IMR-90 (cell line): ENCODE results near the gene EIF6. TPM values are rescaled to one million over a fixed set of nuclear protein-coding genes. Genes with fewer than 3 reads are reported as not detected.

Experiments
- ATAC-seq: fragments of 200-7000 bp; cut with Tn5 transposase; 2 replicates; pipeline ENCODE4 v1.9.1; 2020; ENCODE audit warnings: low read depth, mild to moderate bottlenecking, moderate library complexity
- BruUV-seq: library from RNA; stranded (reverse); fragments of 400-500 nt; replicated peaks from 2 replicates; lab custom pipeline; 2021; lab: Mats Ljungman, UMichigan
- CTCF ChIA-PET: fragments of 300-600 bp; formaldehyde crosslinking; extraction: SDS; loops from one replicate; lab custom pipeline; 2021; ENCODE audit warnings: antibody characterized with exemption; lab: Yijun Ruan, JAX
- POLR2A ChIA-PET: fragments of 300-600 bp; sonication (Branson Sonifier 250); formaldehyde crosslinking; loops from one replicate; lab custom pipeline; 2022; ENCODE audit warnings: antibody characterized with exemption; ENCODE audit not compliant: unreplicated experiment; lab: Charles Lee
- DNase-seq: peaks from one replicate; pipeline ENCODE4 v3.0.0; 2013
- H2AFZ ChIP-seq: replicated peaks from 2 replicates; pipeline ENCODE3; 2013; ENCODE audit warnings: low read length, mild to moderate bottlenecking; ENCODE audit not compliant: poor library complexity
- H2AK5ac ChIP-seq: 2 replicates; pipeline ENCODE4 v1.6.1; 2013; ENCODE audit warnings: low read depth, low read length, inconsistent platforms
- H2AK9ac ChIP-seq: replicated peaks from 2 replicates; pipeline ENCODE3; 2013; ENCODE audit warnings: mild to moderate bottlenecking, low read depth, low read length, moderate library complexity; ENCODE audit not compliant: poor library complexity
- H2BK120ac ChIP-seq: 2 replicates; pipeline ENCODE4 v1.6.1; 2013; ENCODE audit warnings: low read depth, low read length, inconsistent platforms
- H2BK15ac ChIP-seq: 3 replicates; pipeline ENCODE4 v1.6.1; 2013; ENCODE audit warnings: low read depth, low read length, inconsistent platforms
- H2BK20ac ChIP-seq: 2 replicates; pipeline ENCODE4 v1.6.1; 2013; ENCODE audit warnings: low read depth, mild to moderate bottlenecking, inconsistent platforms, low read length, moderate library complexity
- H2BK5ac ChIP-seq: 2 replicates; pipeline ENCODE4 v1.6.1; 2013; ENCODE audit warnings: mild to moderate bottlenecking, low read depth, low read length, inconsistent platforms; ENCODE audit not compliant: poor library complexity, severe bottlenecking
- H3K14ac ChIP-seq: replicated peaks from 2 replicates; pipeline ENCODE4 v1.6.1; 2013; ENCODE audit warnings: low read depth, low read length, inconsistent platforms
- H3K18ac ChIP-seq: 2 replicates; pipeline ENCODE4 v1.6.1; 2013; ENCODE audit warnings: low read depth, low read length, control low read depth
- H3K23ac ChIP-seq: 2 replicates; pipeline ENCODE4 v1.6.1; 2013; ENCODE audit warnings: low read depth, low read length, inconsistent platforms
- H3K27ac ChIP-seq: 2 replicates; pipeline ENCODE4 v1.5.1; 2013; ENCODE audit warnings: mild to moderate bottlenecking, control low read depth, low read length; ENCODE audit not compliant: insufficient read depth
- H3K27me3 ChIP-seq: 2 replicates; pipeline ENCODE4 v1.6.1; 2013; ENCODE audit warnings: low read length; ENCODE audit not compliant: control insufficient read depth, insufficient read depth
- H3K36me3 ChIP-seq: 2 replicates; pipeline ENCODE4 v1.6.1; 2013; ENCODE audit warnings: low read length, mixed read lengths; ENCODE audit not compliant: control insufficient read depth, insufficient read depth
- H3K4ac ChIP-seq: 2 replicates; pipeline ENCODE4 v1.6.1; 2013; ENCODE audit warnings: low read depth, low read length, inconsistent platforms
- H3K4me1 ChIP-seq: 2 replicates; pipeline ENCODE4 v1.6.1; 2013; ENCODE audit warnings: low read length, mixed read lengths; ENCODE audit not compliant: control insufficient read depth, insufficient read depth
- H3K4me2 ChIP-seq: 2 replicates; pipeline ENCODE4 v1.6.1; 2013; ENCODE audit warnings: low read depth, mild to moderate bottlenecking, control low read depth, low read length, moderate library complexity
- H3K4me3 ChIP-seq: 2 replicates; pipeline ENCODE4 v1.5.1; 2013; ENCODE audit warnings: low read depth, mild to moderate bottlenecking, control low read depth, low read length, moderate library complexity; ENCODE audit not compliant: insufficient read depth
- H3K56ac ChIP-seq: 2 replicates; pipeline ENCODE4 v1.6.1; 2013; ENCODE audit warnings: low read length, inconsistent platforms; ENCODE audit not compliant: insufficient read depth; ENCODE audit errors: extremely low read depth
- H3K79me1 ChIP-seq, 2 experiments: 2 replicates each; pipeline ENCODE4 v1.6.1; 2013; ENCODE audit warnings: low read length in 2 of 2, inconsistent platforms in 1 of 2, low read depth in 1 of 2
- H3K9ac ChIP-seq: 2 replicates; pipeline ENCODE4 v1.6.1; 2013; ENCODE audit warnings: low read depth, low read length, control low read depth
- H3K9me1 ChIP-seq: 2 replicates; pipeline ENCODE4 v1.6.1; 2013; ENCODE audit warnings: low read length, inconsistent platforms; ENCODE audit not compliant: insufficient read depth
- H3K9me3 ChIP-seq: 2 replicates; pipeline ENCODE4 v1.6.1; 2013; ENCODE audit warnings: low read length; ENCODE audit not compliant: control insufficient read depth, insufficient read depth
- H4K20me1 ChIP-seq: 2 replicates; pipeline ENCODE4 v1.6.1; 2013; ENCODE audit warnings: low read length, inconsistent platforms; ENCODE audit not compliant: insufficient read depth
- H4K5ac ChIP-seq: 2 replicates; pipeline ENCODE4 v1.6.1; 2013; ENCODE audit warnings: mild to moderate bottlenecking, low read depth, low read length, control low read depth
- H4K8ac ChIP-seq, 2 experiments: 2 replicates each; pipeline ENCODE4 v1.6.1; 2013; ENCODE audit warnings: low read depth in 2 of 2, low read length in 2 of 2, control low read depth in 1 of 2, inconsistent platforms in 1 of 2
- H4K91ac ChIP-seq: 2 replicates; pipeline ENCODE4 v1.6.1; 2013; ENCODE audit warnings: low read depth, low read length, inconsistent platforms; ENCODE audit not compliant: insufficient read depth
- BHLHE40 ChIP-seq: fragments of 150-350 bp; IDR thresholded peaks from 2 replicates; pipeline ENCODE4 v1.6.1; 2016; ENCODE audit warnings: mild to moderate bottlenecking, low read depth, low read length
- CEBPB ChIP-seq: IDR thresholded peaks from 2 replicates; pipeline ENCODE4 v1.6.1; 2012; ENCODE audit warnings: low read depth, low read length, improper control_type of control experiment
- CHD1 ChIP-seq: IDR thresholded peaks from 2 replicates; pipeline ENCODE4 v1.6.1; 2012; ENCODE audit warnings: low read depth, low read length, improper control_type of control experiment
- CTCF ChIP-seq: conservative IDR thresholded peaks from 2 replicates; pipeline ENCODE4 v1.5.1; 2012; ENCODE audit warnings: mild to moderate bottlenecking, low read depth, low read length, improper control_type of control experiment
- FOS ChIP-seq: fragments of 150-350 bp; IDR thresholded peaks from 2 replicates; pipeline ENCODE4 v1.6.1; 2016; ENCODE audit warnings: low read depth, low read length
- MXI1 ChIP-seq: IDR thresholded peaks from 2 replicates; pipeline ENCODE4 v1.6.1; 2012; ENCODE audit warnings: low read depth, mild to moderate bottlenecking, low read length, moderate library complexity, borderline replicate concordance
- POLR2A ChIP-seq: IDR thresholded peaks from 2 replicates; pipeline ENCODE4 v1.6.1; 2012; ENCODE audit warnings: mild to moderate bottlenecking, low read depth, low read length
- RCOR1 ChIP-seq: IDR thresholded peaks from 2 replicates; pipeline ENCODE4 v1.6.1; 2012; ENCODE audit warnings: mild to moderate bottlenecking, low read length, improper control_type of control experiment; ENCODE audit not compliant: insufficient replicate concordance
- RFX5 ChIP-seq: IDR thresholded peaks from 2 replicates; pipeline ENCODE4 v1.8.0; 2012; ENCODE audit warnings: low read depth, mild to moderate bottlenecking, low read length, moderate library complexity
- SMC3 ChIP-seq: fragments of 150-350 bp; IDR thresholded peaks from 2 replicates; pipeline ENCODE4 v1.6.1; 2016; ENCODE audit warnings: low read depth, mild to moderate bottlenecking, antibody characterized with exemption, low read length, moderate library complexity
- WGBS, 2 experiments: methylation state at CpG; one replicate each; pipeline versions ENCODE4 v1.1.5 to v1.1.7; 2013; ENCODE audit warnings: missing lambda C conversion rate in 2 of 2; ENCODE audit not compliant: insufficient read length in 1 of 2; ENCODE audit errors: extremely low coverage in 2 of 2; 5-methylcytosine and 5-hydroxymethylcytosine counted together
- dilution Hi-C: fragments of 300-500 bp; cut with HindIII; formaldehyde crosslinking; loops from one replicate; pipeline ENCODE4 v1.14.3; 2018; ENCODE audit warnings: low sequenced_read_pairs; ENCODE audit not compliant: unreplicated experiment
- in situ Hi-C: fragments of 300-500 bp; cut with MboI; formaldehyde crosslinking; loops from 3 replicates; pipeline ENCODE4 v1.14.3; 2019; ENCODE audit warnings: low sequenced_read_pairs, inconsistent platforms, mixed read lengths
- intact Hi-C: fragments of 100-400 bp; cut with micrococcal nuclease; formaldehyde crosslinking; loops from 2 replicates; pipeline ENCODE4 v1.10.0; 2022
- polyA plus RNA-seq, 3 experiments: library from polyadenylated mRNA; depleted of rRNA; stranded (reverse); fragments of >200 nt; gene quantifications; 2 replicates each; pipeline ENCODE4 v1.2.3, GENCODE V29; 2012; ENCODE audit warnings: low replicate concordance in 1 of 3
- total RNA-seq: library from RNA; depleted of rRNA; stranded (reverse); fragments of >200 nt; gene quantifications from 2 replicates; pipeline ENCODE4 v1.2.3, GENCODE V29; 2012
- TF ChIP-seq, protein P1 (sequence below): fragments of 150-350 bp; IDR thresholded peaks from 2 replicates; pipeline ENCODE4 v1.6.1; 2016; ENCODE audit warnings: low read depth, mild to moderate bottlenecking, low read length, moderate library complexity, borderline replicate concordance
- TF ChIP-seq, protein P2 (sequence below): fragments of 150-350 bp; IDR thresholded peaks from 2 replicates; pipeline ENCODE4 v1.6.1; 2017; ENCODE audit warnings: mild to moderate bottlenecking, antibody characterized with exemption, low read length, low read depth

Gene EIF6
- total and polyA plus RNA-seq, 2 of the 4 experiments (the other 2 are of a cell fraction), result 215 to 227 TPM

DNA sequence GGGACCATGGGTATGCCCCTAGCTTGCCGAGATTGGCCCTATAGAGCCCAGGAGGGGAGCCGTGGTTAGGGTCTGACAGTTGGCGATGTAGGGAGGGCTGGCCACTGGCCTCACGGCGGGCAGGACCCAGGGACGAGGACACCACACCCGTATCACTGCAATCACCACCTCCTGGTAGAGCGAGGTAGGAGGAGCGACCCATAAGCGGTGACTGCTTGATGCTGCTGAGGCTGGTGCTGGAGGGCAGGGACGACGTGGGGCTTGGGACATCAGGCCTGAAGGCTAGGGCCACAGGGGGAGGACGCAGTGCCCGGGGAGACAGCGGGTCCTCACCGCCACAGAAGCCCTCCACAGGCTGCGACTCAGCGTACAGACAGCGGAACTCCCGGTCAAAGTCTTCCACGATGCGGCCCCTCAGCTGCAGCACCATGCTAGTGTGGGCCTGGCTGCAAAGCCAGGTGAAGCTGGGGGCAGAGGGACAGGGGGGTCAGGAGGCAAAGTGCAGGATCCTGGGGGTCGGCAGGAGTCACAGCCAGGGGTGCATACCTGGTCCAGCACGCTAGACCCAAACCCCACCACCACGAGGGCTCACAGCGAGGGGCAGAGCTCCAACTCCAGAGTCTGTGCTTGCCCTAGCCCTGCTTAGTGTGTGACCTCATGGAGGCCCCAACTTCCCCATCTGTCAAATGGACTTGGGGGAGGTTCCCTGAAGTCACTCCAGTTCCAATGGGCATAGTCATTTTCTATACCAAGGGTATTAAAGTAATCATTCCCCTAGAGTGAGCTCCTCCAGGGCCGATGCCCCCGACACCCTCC is 3.1 kb upstream of the EIF6 start:
- H4K5ac ChIP-seq, result no peak overlapping the region
- H3K14ac ChIP-seq, result no peak overlapping the region
- H3K27me3 ChIP-seq, result no peaks in the 10 kb centered on the region
- no peak overlapping the region for H2BK5ac ChIP-seq
- intact Hi-C loops (no loop called here), in situ Hi-C loops (no loop called here), dilution Hi-C loops (no loop called here)
- H3K4me1 ChIP-seq, result peaks cover 7% of the 10 kb centered on the region
- H3K27ac ChIP-seq, result no peak overlapping the region
- H4K91ac ChIP-seq, result no peak overlapping the region
- H2AK5ac ChIP-seq, result 0 out of 2 replicates have a peak overlapping the region, but pooled peaks have one; percentile 12
- no peak overlapping the region for H3K56ac ChIP-seq
- H2BK20ac ChIP-seq, result no peak overlapping the region
- no peak overlapping the region for H3K4ac ChIP-seq
- H2BK15ac ChIP-seq, result no peak overlapping the region
- H3K9me3 ChIP-seq, result no peaks in the 10 kb centered on the region
- H3K9ac ChIP-seq, result no peak overlapping the region
- DNase-seq (no peak), ATAC-seq (no peak)
- H2AFZ ChIP-seq, result no peak overlapping the region
- H3K18ac ChIP-seq, result no peak overlapping the region
- no peak overlapping the region for H3K4me3 ChIP-seq
- no TSS peak for BruUV-seq
- WGBS, 2 experiments, result 75% methylated on average over 4 of the region's 28 CpGs; no CpG with 5 or more reads in 1 of the 2 experiments
- H2BK120ac ChIP-seq, result no peak overlapping the region
- ChIA-PET CTCF (no interaction called here), POLR2A (no interaction called here)
- H3K4me2 ChIP-seq, result no peak overlapping the region
- TF ChIP-seq, protein P1, sequence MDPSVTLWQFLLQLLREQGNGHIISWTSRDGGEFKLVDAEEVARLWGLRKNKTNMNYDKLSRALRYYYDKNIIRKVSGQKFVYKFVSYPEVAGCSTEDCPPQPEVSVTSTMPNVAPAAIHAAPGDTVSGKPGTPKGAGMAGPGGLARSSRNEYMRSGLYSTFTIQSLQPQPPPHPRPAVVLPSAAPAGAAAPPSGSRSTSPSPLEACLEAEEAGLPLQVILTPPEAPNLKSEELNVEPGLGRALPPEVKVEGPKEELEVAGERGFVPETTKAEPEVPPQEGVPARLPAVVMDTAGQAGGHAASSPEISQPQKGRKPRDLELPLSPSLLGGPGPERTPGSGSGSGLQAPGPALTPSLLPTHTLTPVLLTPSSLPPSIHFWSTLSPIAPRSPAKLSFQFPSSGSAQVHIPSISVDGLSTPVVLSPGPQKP, result no peak
- no peak for TF ChIP-seq RFX5
- no peak for TF ChIP-seq SMC3
- TF ChIP-seq RCOR1, result no peak
- no peak for TF ChIP-seq FOS
- no peak for TF ChIP-seq CTCF
- TF ChIP-seq CEBPB, result no peak
- TF ChIP-seq CHD1, result no peak
- no peak for TF ChIP-seq POLR2A
- TF ChIP-seq BHLHE40, result no peak
- TF ChIP-seq MXI1, result no peak
- TF ChIP-seq, protein P2, sequence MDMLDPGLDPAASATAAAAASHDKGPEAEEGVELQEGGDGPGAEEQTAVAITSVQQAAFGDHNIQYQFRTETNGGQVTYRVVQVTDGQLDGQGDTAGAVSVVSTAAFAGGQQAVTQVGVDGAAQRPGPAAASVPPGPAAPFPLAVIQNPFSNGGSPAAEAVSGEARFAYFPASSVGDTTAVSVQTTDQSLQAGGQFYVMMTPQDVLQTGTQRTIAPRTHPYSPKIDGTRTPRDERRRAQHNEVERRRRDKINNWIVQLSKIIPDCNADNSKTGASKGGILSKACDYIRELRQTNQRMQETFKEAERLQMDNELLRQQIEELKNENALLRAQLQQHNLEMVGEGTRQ, result no peak
- H4K8ac ChIP-seq, result no peak overlapping the region
- H3K9me1 ChIP-seq, result peaks cover 9% of the 10 kb centered on the region
- peaks cover 0 to 31% of the 10 kb centered on the region in 2 experiments; a peak in 3 of 4 replicates for H3K79me1 ChIP-seq
- H3K36me3 ChIP-seq, result no peaks in the 10 kb centered on the region
- no peak overlapping the region for H3K23ac ChIP-seq
- H2AK9ac ChIP-seq, result no peak overlapping the region
- 0 out of 2 replicates have a peak, but pooled peaks cover 4% of the 10 kb centered on the region for H4K20me1 ChIP-seq
